Measurements from ENCODE around the gene MBLAC1. TPM values are rescaled to one million over a fixed set of nuclear protein-coding genes. Genes with fewer than 3 reads are reported as not detected.
A peak's percentile ranks its signal among the peaks of the same experiment; 100 is the strongest.

The MBLAC1 gene
- total and polyA plus RNA-seq, 2 donors (not counting 1 experiment from before 2014, with no cell fraction given), result 1.6 to 4.5 TPM

DNA sequence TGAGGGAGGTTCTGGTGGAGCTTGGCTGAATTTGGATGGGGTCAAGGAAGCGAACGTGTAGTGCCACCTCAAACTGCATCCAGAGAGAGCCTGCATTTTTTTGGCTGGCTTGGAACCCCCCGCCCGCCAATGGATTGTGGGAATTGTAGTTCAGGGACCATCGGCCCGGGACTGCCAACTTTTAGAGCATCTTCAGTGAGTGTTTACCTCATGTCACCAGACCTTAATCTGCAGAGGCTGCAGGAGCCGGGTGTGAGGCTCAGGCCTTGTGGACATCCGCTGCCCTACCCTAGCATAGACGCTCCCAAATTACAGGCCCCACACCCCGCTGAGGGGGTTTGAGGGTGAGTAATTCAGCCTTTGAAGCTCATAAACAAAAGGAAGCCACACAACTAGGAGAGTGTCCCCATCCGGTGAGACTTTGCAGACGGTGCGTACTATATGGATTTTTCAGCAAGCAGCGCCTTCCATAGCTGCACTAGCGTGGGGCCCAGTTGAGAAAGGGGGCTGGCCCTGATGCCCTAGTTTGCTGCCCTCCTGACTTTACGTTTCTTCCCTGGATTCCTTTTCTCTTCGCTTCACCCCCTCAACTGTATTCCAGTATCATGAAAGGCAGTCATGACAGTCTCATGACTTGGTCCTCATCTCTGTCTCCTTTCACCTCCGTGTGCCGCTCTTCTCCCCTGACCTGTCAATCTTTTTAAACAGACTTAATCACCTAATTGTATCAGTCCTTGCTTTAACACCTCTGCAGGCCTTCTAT lies 6.6 kb upstream of the MBLAC1 start:
- DNase-seq (no peak), ATAC-seq (ENCODE audit: low read depth) (peak; percentile 29)
- H3K27me3 ChIP-seq (replicated peaks in 1 of 4; ENCODE audit: control extremely low read depth in 1 of 4, control insufficient read depth in 3 of 4, insufficient read depth in 4 of 4, low read length in 3 of 4), result no peaks in the 10 kb centered on the region
- H2AFZ ChIP-seq (ENCODE audit: insufficient read depth, low read depth, low read length, poor library complexity, severe bottlenecking), result peak overlapping the region; percentile 96
- H3K4me2 ChIP-seq (replicated peaks; ENCODE audit: low read depth, low read length, poor library complexity, severe bottlenecking), result peak overlapping the region; percentile 97
- H4K20me1 ChIP-seq (ENCODE audit: control insufficient read depth, insufficient read depth, low read length, poor library complexity, severe bottlenecking), result no peaks in the 10 kb centered on the region
- H3K4me1 ChIP-seq (ENCODE audit: control insufficient read depth in 2 of 2, insufficient read depth in 2 of 2, low read length in 2 of 2), result peaks cover 17 to 28% of the 10 kb centered on the region in 2 donors
- WGBS (ENCODE audit: insufficient coverage), result 39% methylated on average over 13 of the region's 19 CpGs
- Mint-ChIP-seq H3K27me3 (no peaks in the 10 kb centered on the region), H3K9me3 (ENCODE audit: insufficient read depth) (no peaks in the 10 kb centered on the region), H3K27ac (peak overlapping the region; percentile 95), H3K4me1 (peaks cover 38% of the 10 kb centered on the region), H3K4me3 (peak overlapping the region; percentile 98)
- H3K9ac ChIP-seq (ENCODE audit: low read length), result peak overlapping the region; percentile 93
- peaks cover 27% of the 10 kb centered on the region for H3K79me2 ChIP-seq (ENCODE audit: control insufficient read depth, insufficient read depth, low read length)
- ChIA-PET POLR2A (interaction anchor here (0.7 to 2.9 kb wide), 4 partner anchors 9 to 38 kb away, joined by 3 to 14 read pairs (median 3); partner anchors contain the start of genes AP4M1 and MCM7), CTCF (interaction anchor here (1.0 to 2.2 kb wide), 3 partner anchors 11 to 18 kb away, joined by 3 to 8 read pairs (median 6); partner anchors contain the start of genes AP4M1 and MCM7)
- peak overlapping the region; percentile 93 to 97 for H3K27ac ChIP-seq (ENCODE audit: low read length in 2 of 2)
- H3K36me3 ChIP-seq (replicated peaks in 1 of 2; ENCODE audit: control extremely low read depth in 1 of 2, control insufficient read depth in 1 of 2, extremely low read depth in 1 of 2, insufficient read depth in 2 of 2, low read length in 1 of 2), result no peaks in the 10 kb centered on the region
- intact Hi-C loops (cut with micrococcal nuclease), result loop anchor here (1.0 kb wide), 3 partner anchors 7 to 38 kb away; partner anchors contain the start of genes AP4M1 and MCM7
- TF ChIP-seq EZH2 (IDR thresholded peaks at IDR 0.05; ENCODE audit: borderline replicate concordance, insufficient read depth, low read depth, low read length, poor library complexity, severe bottlenecking), result no peak
- TF ChIP-seq, protein P1, sequence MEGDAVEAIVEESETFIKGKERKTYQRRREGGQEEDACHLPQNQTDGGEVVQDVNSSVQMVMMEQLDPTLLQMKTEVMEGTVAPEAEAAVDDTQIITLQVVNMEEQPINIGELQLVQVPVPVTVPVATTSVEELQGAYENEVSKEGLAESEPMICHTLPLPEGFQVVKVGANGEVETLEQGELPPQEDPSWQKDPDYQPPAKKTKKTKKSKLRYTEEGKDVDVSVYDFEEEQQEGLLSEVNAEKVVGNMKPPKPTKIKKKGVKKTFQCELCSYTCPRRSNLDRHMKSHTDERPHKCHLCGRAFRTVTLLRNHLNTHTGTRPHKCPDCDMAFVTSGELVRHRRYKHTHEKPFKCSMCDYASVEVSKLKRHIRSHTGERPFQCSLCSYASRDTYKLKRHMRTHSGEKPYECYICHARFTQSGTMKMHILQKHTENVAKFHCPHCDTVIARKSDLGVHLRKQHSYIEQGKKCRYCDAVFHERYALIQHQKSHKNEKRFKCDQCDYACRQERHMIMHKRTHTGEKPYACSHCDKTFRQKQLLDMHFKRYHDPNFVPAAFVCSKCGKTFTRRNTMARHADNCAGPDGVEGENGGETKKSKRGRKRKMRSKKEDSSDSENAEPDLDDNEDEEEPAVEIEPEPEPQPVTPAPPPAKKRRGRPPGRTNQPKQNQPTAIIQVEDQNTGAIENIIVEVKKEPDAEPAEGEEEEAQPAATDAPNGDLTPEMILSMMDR (IDR thresholded peaks at IDR 0.05), result no peak
- H3K4me3 ChIP-seq (ENCODE audit: control extremely low read depth in 1 of 5, extremely low read depth in 1 of 5, insufficient read depth in 1 of 5, low read depth in 2 of 5, low read length in 4 of 5), result peak overlapping the region; percentile 67 to 94 (median 92)
- no peaks in the 10 kb centered on the region for H3K9me3 ChIP-seq (ENCODE audit: control extremely low read depth in 1 of 3, control insufficient read depth in 2 of 3, insufficient read depth in 1 of 3, low read length in 2 of 3)

DNA sequence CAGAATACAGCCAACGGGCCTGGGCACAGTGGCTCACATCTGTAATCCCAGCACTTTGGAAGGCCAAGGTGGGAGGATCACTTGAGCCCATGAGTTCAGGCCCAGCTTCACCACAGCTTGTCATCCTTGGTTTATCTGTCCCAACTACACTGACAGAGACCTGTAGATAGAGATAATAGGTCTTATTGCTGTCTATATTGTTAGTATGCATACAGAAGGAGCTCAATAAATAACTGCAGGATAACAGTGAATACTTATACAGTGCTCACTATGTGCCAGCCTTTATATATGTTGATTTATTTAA lies 6.1 kb upstream of the MBLAC1 start:
- WGBS (ENCODE audit: insufficient coverage), result 63% methylated on average over 1 of the region's 1 CpG
- Histone ChIP-seq H3K4me3 (ENCODE audit: control extremely low read depth in 1 of 5, extremely low read depth in 1 of 5, insufficient read depth in 1 of 5, low read depth in 2 of 5, low read length in 4 of 5) (no peak overlapping the region), H3K27me3 (replicated peaks in 1 of 4; ENCODE audit: control extremely low read depth in 1 of 4, control insufficient read depth in 3 of 4, insufficient read depth in 4 of 4, low read length in 3 of 4) (no peaks in the 10 kb centered on the region), H3K9ac (ENCODE audit: low read length) (peak overlapping the region; percentile 93), H3K4me2 (replicated peaks; ENCODE audit: low read depth, low read length, poor library complexity, severe bottlenecking) (peak overlapping the region; percentile 97), H2AFZ (ENCODE audit: insufficient read depth, low read depth, low read length, poor library complexity, severe bottlenecking) (no peak overlapping the region), H3K4me1 (ENCODE audit: control insufficient read depth in 2 of 2, insufficient read depth in 2 of 2, low read length in 2 of 2) (peaks cover 22 to 34% of the 10 kb centered on the region in 2 donors), H4K20me1 (ENCODE audit: control insufficient read depth, insufficient read depth, low read length, poor library complexity, severe bottlenecking) (no peaks in the 10 kb centered on the region), H3K79me2 (ENCODE audit: control insufficient read depth, insufficient read depth, low read length) (peaks cover 32% of the 10 kb centered on the region), H3K9me3 (ENCODE audit: control extremely low read depth in 1 of 3, control insufficient read depth in 2 of 3, insufficient read depth in 1 of 3, low read length in 2 of 3) (no peaks in the 10 kb centered on the region), H3K36me3 (replicated peaks in 1 of 2; ENCODE audit: control extremely low read depth in 1 of 2, control insufficient read depth in 1 of 2, extremely low read depth in 1 of 2, insufficient read depth in 2 of 2, low read length in 1 of 2) (no peaks in the 10 kb centered on the region), H3K27ac (ENCODE audit: low read length in 2 of 2) (no peak overlapping the region)
- H3K9me3 Mint-ChIP-seq (ENCODE audit: insufficient read depth), result no peaks in the 10 kb centered on the region
- peaks cover 42% of the 10 kb centered on the region for H3K4me1 Mint-ChIP-seq
- peak overlapping the region; percentile 95 for H3K27ac Mint-ChIP-seq
- ChIA-PET POLR2A (interaction anchor here (0.6 to 2.9 kb wide), 4 partner anchors 9 to 114 kb away, joined by 3 to 14 read pairs (median 3); partner anchors contain the start of genes AP4M1 and MCM7), CTCF (interaction anchor here (0.6 to 2.2 kb wide), 4 partner anchors 10 to 110 kb away, joined by 3 to 8 read pairs (median 3); no protein-coding TSS in a partner anchor)
- intact Hi-C loops (cut with micrococcal nuclease), result no loop called here
- no peak for DNase-seq
- no peaks in the 10 kb centered on the region for H3K27me3 Mint-ChIP-seq
- no peak for TF ChIP-seq EZH2 (IDR thresholded peaks at IDR 0.05; ENCODE audit: borderline replicate concordance, insufficient read depth, low read depth, low read length, poor library complexity, severe bottlenecking)
- TF ChIP-seq, protein P1 (IDR thresholded peaks at IDR 0.05), result no peak
- H3K4me3 Mint-ChIP-seq, result peak overlapping the region; percentile 98
- ATAC-seq (ENCODE audit: low read depth), result no peak

Data from B cell (primary cell).